Keratinocyte (primary cell): Measurements from ENCODE around the gene USP12. TPM values are rescaled to one million over a fixed set of nuclear protein-coding genes. Genes with fewer than 3 reads are reported as not detected.

ENCODE experiments used
- DNase-seq: peaks from one replicate; pipeline ENCODE4 v3.0.0-alpha.2; 2011; ENCODE audit warnings: low read depth, missing footprints, low spot score
- FAIRE-seq: peaks from 2 replicates; lab custom pipeline; 2011; peaks lifted over from hg19 to GRCh38; lab: Jason Lieb, UNC
- H2AFZ ChIP-seq: 2 replicates; pipeline ENCODE4 v1.6.0; 2012; ENCODE audit warnings: low read length, control low read depth, inconsistent platforms; ENCODE audit not compliant: control insufficient read depth
- H3K27ac ChIP-seq: 2 replicates; pipeline ENCODE4 v1.5.1; 2011; ENCODE audit warnings: low read length; ENCODE audit not compliant: control insufficient read depth, insufficient read depth
- H3K27me3 ChIP-seq: 3 replicates; pipeline ENCODE4 v1.6.0; 2011; ENCODE audit warnings: low read length; ENCODE audit not compliant: control insufficient read depth, insufficient read depth; ENCODE audit errors: extremely low read depth
- H3K36me3 ChIP-seq, 2 experiments: 2 replicates in 1 of 2; 3 replicates in 1 of 2; pipeline ENCODE4 v1.5.1; 2011; ENCODE audit warnings: low read length in 2 of 2, mild to moderate bottlenecking in 1 of 2; ENCODE audit not compliant: control insufficient read depth in 2 of 2, insufficient read depth in 2 of 2; ENCODE audit errors: extremely low read depth in 1 of 2
- H3K4me1 ChIP-seq: 3 replicates; pipeline ENCODE4 v1.5.1; 2011; ENCODE audit warnings: low read length; ENCODE audit not compliant: control insufficient read depth, insufficient read depth; ENCODE audit errors: extremely low read depth
- H3K4me2 ChIP-seq: 3 replicates; pipeline ENCODE4 v1.6.0; 2011; ENCODE audit warnings: low read depth, low read length; ENCODE audit not compliant: control insufficient read depth, insufficient read depth; ENCODE audit errors: extremely low read depth
- H3K4me3 ChIP-seq, 3 experiments: fragments of 200-600 bp in 1 of 3; sonication (generic) in 1 of 3; 2 replicates in 2 of 3; 3 replicates in 1 of 3; pipeline ENCODE4 v1.5.1; 2011 to 2016; ENCODE audit warnings: low read length in 3 of 3, mild to moderate bottlenecking in 3 of 3, control low read depth in 2 of 3, inconsistent platforms in 1 of 3, low read depth in 1 of 3, mixed read lengths in 1 of 3, mixed run types in 1 of 3, moderate library complexity in 1 of 3; ENCODE audit not compliant: control insufficient read depth in 2 of 3, insufficient read depth in 2 of 3; ENCODE audit errors: extremely low read depth in 1 of 3
- H3K79me2 ChIP-seq: 2 replicates; pipeline ENCODE4 v1.6.0; 2012; ENCODE audit warnings: low read length; ENCODE audit not compliant: control insufficient read depth, insufficient read depth
- H3K9ac ChIP-seq: 3 replicates; pipeline ENCODE4 v1.6.0; 2011; ENCODE audit warnings: low read length; ENCODE audit not compliant: control insufficient read depth, insufficient read depth; ENCODE audit errors: extremely low read depth
- H3K9me1 ChIP-seq: 3 replicates; pipeline ENCODE4 v1.6.0; 2011; ENCODE audit warnings: low read length; ENCODE audit not compliant: control insufficient read depth, insufficient read depth; ENCODE audit errors: extremely low read depth
- H3K9me3 ChIP-seq: 2 replicates; pipeline ENCODE4 v1.5.1; 2012; ENCODE audit warnings: low read depth, low read length; ENCODE audit not compliant: control insufficient read depth
- H4K20me1 ChIP-seq: 3 replicates; pipeline ENCODE4 v1.6.0; 2011; ENCODE audit warnings: low read length; ENCODE audit not compliant: control insufficient read depth, insufficient read depth; ENCODE audit errors: extremely low read depth
- EZH2 ChIP-seq: IDR thresholded peaks from one replicate; pipeline ENCODE4 v1.6.1; 2012; ENCODE audit warnings: inconsistent platforms, mild to moderate bottlenecking, low read length, moderate library complexity
- dilution Hi-C: fragments of 300-500 bp; cut with MboI; formaldehyde crosslinking; loops from one replicate; pipeline ENCODE4 v1.7.0; 2020; ENCODE audit warnings: low sequenced_read_pairs; ENCODE audit not compliant: extremely low pct_ligation_motif_present
- polyA plus RNA-seq, 5 experiments: library from polyadenylated mRNA; depleted of rRNA in 3 of 5; stranded (reverse) in 3 of 5; stranded (forward) in 1 of 5; unstranded in 1 of 5; fragments of >200 nt; gene quantifications; 1 replicate in 1 of 5; 2 replicates in 3 of 5; 3 replicates in 1 of 5; pipeline versions ENCODE4 v1.2.1 to v1.2.3, GENCODE V29; 2011 to 2012; ENCODE audit warnings: missing spikeins in 2 of 5, low read depth in 1 of 5, low replicate concordance in 1 of 5
- TF ChIP-seq, protein P1 (sequence below), 3 experiments: IDR thresholded peaks in 1 of 3; conservative IDR thresholded peaks in 1 of 3; optimal IDR thresholded peaks in 1 of 3; 2 replicates in 2 of 3; 3 replicates in 1 of 3; pipeline versions ENCODE3 to v1.5.1; 2011; ENCODE audit warnings: low read length in 3 of 3, mild to moderate bottlenecking in 3 of 3, moderate library complexity in 2 of 3, control low read depth in 1 of 3, inconsistent platforms in 1 of 3; ENCODE audit not compliant: insufficient read depth in 2 of 3; ENCODE audit errors: extremely low read depth in 1 of 3

Gene USP12
- polyA plus RNA-seq, 1 donor (not counting 4 experiments of a cell fraction or from before 2014, with no cell fraction given) = 20.7 TPM

DNA sequence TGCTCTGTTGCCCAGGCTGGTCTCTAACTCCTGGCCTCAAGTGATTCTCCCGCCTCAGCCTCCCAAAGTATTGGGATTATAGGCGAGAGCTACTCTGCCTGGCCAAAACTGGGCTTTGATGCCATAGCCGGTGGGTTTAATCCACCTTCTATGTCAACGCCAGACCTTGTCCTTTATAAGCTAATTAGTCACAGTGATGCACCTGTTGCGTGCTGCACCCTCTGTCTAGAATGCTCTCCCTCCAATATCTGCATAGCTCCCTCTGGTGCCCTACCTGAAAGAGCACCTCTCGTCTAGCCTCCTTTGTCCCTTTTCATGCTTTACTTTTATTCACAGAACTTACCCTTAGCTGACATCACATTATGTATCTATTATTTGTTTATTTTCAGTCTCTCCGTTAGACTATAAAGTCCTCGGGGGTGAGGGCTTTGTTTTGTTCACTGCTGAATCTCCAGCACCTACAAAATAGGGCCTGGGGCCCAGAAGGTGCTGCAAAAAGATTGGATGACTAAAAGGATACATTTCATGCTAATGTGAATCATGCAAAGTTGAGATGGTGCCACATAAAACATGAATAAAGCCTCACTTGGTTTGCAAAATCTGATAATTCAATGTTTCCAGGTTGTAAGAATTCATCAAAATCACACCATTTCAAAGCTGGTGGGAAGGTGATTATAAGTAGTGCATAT, 148.1 kb downstream of the USP12 start:
- Histone ChIP-seq H4K20me1 (no peaks in the 10 kb centered on the region), H3K9ac (no peak overlapping the region), H3K4me3 (no peak overlapping the region), H3K9me1 (no peaks in the 10 kb centered on the region), H3K27me3 (peaks cover 8% of the 10 kb centered on the region), H3K27ac (no peak overlapping the region), H3K36me3 (no peaks in the 10 kb centered on the region), H3K4me1 (no peaks in the 10 kb centered on the region), H3K9me3 (no peaks in the 10 kb centered on the region), H3K79me2 (no peaks in the 10 kb centered on the region), H2AFZ (no peak overlapping the region), H3K4me2 (no peak overlapping the region)
- DNase-seq (no peak), FAIRE-seq (no peak)
- dilution Hi-C loops = no loop called here
- TF ChIP-seq, protein P1, sequence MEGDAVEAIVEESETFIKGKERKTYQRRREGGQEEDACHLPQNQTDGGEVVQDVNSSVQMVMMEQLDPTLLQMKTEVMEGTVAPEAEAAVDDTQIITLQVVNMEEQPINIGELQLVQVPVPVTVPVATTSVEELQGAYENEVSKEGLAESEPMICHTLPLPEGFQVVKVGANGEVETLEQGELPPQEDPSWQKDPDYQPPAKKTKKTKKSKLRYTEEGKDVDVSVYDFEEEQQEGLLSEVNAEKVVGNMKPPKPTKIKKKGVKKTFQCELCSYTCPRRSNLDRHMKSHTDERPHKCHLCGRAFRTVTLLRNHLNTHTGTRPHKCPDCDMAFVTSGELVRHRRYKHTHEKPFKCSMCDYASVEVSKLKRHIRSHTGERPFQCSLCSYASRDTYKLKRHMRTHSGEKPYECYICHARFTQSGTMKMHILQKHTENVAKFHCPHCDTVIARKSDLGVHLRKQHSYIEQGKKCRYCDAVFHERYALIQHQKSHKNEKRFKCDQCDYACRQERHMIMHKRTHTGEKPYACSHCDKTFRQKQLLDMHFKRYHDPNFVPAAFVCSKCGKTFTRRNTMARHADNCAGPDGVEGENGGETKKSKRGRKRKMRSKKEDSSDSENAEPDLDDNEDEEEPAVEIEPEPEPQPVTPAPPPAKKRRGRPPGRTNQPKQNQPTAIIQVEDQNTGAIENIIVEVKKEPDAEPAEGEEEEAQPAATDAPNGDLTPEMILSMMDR (optimal IDR thresholded peaks at IDR 0.05 in 1 of 3, IDR thresholded peaks at IDR 0.05 in 1 of 3, conservative IDR thresholded peaks at IDR 0.05 in 1 of 3; ENCODE audit: extremely low read depth in 1 of 3, insufficient read depth in 2 of 3, low read length in 3 of 3) = peak in 1 of 3 experiments; percentile 10
- no peak for TF ChIP-seq EZH2

DNA sequence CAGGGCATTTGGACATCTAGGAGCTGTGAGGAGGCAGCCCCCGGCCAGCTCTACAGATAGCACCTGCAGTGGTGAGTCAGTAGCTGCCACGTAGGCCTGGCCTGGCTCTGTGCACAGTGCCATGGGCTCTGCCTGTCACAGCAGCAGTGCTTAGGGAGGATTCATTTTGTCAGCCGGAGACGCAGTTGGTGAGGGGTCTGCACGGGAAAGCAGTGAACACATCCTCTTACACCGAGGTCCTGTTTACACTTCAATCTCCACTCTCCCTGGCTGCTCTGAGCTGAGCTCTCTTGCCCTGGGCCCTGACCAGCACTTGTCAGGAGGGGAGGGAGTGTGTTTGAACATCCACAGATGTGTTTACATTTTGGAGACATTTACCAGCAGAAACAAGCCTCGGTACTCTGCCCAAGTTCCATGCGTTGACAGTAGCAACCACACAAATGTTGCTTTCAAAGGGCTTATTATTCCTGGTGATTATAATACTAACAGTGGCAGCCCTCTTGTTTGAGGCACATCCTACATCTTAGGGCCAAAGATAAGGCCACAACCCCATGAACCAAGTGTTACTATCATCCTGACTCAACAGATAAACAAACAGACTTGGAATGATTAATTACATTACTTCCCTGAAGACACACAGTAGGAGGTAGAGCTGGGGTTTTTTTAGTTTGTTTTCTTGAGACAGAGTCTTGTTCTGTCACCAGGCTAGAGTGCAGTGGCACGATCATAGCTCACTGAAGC, 148.9 kb downstream of the USP12 start:
- Histone ChIP-seq H3K4me1 (no peaks in the 10 kb centered on the region), H3K27me3 (peaks cover 6% of the 10 kb centered on the region), H3K79me2 (no peaks in the 10 kb centered on the region), H3K9me3 (no peaks in the 10 kb centered on the region), H3K4me3 (no peak overlapping the region), H3K4me2 (no peak overlapping the region), H3K36me3 (no peaks in the 10 kb centered on the region), H3K9me1 (no peaks in the 10 kb centered on the region), H4K20me1 (no peaks in the 10 kb centered on the region), H3K9ac (no peak overlapping the region), H2AFZ (no peak overlapping the region), H3K27ac (no peak overlapping the region)
- TF ChIP-seq, protein P1 (optimal IDR thresholded peaks at IDR 0.05 in 1 of 3, IDR thresholded peaks at IDR 0.05 in 1 of 3, conservative IDR thresholded peaks at IDR 0.05 in 1 of 3; ENCODE audit: extremely low read depth in 1 of 3, insufficient read depth in 2 of 3, low read length in 3 of 3) = no peak
- dilution Hi-C loops = no loop called here
- FAIRE-seq (no peak), DNase-seq (no peak)
